Colonic mucosa (tissue), 4 donors: ENCODE measurements around the gene PARK7. TPM values are rescaled to one million over a fixed set of nuclear protein-coding genes. Genes with fewer than 3 reads are reported as not detected.

Experiments used
- DNase-seq: peaks from one replicate; pipeline ENCODE4 v3.0.0-alpha.2; 2020
- H3K27ac ChIP-seq: fragments of 200-600 bp; one replicate; pipeline ENCODE4 v1.8.0; 2021
- H3K27me3 ChIP-seq: fragments of 200-600 bp; one replicate; pipeline ENCODE4 v1.8.0; 2021
- H3K36me3 ChIP-seq: fragments of 200-600 bp; one replicate; pipeline ENCODE4 v1.8.0; 2021
- H3K4me1 ChIP-seq: fragments of 200-600 bp; one replicate; pipeline ENCODE4 v1.8.0; 2021; ENCODE audit warnings: mild to moderate bottlenecking
- H3K4me3 ChIP-seq: fragments of 200-600 bp; one replicate; pipeline ENCODE4 v1.8.0; 2021
- H3K9ac ChIP-seq, 2 donors: one replicate each; pipeline ENCODE4 v1.7.0; 2013; ENCODE audit warnings: control low read depth in 2 of 2, low read depth in 2 of 2, low read length in 2 of 2
- H3K9me3 ChIP-seq: fragments of 200-600 bp; one replicate; pipeline ENCODE4 v1.8.0; 2021
- intact Hi-C: fragments of 100-400 bp; cut with DNase I; formaldehyde crosslinking; loops from one replicate; pipeline ENCODE4 v1.14.1; 2022
- total RNA-seq, 2 donors: library from RNA; stranded (reverse); fragmentation: NEBNext Ultra II Directional in 1 of 2; extraction: Animal tissue kit (Norgen Biotek cat#: 25700) in 1 of 2; gene quantifications; one replicate each; pipeline ENCODE4 v1.2.1, GENCODE V29; 2021
- TF ChIP-seq, protein P1 (sequence below): fragments of 200-600 bp; IDR thresholded peaks from one replicate; pipeline ENCODE4 v1.8.0; 2022; ENCODE audit warnings: antibody characterized with exemption, mild to moderate bottlenecking
- donor health status: healthy.
- donor health status: DM: no; HTN: no; CAD: no.
- donor health status: DM: no; HTN: no; CAD: no.

The PARK7 gene
- total RNA-seq, 2 donors from 2014 or later, result 184 to 330 TPM

- Histone ChIP-seq H3K36me3 (no peaks in the 10 kb centered on the region), H3K9ac (no peak overlapping the region), H3K4me3 (no peak overlapping the region), H3K4me1 (no peaks in the 10 kb centered on the region), H3K9me3 (no peaks in the 10 kb centered on the region), H3K27ac (no peak overlapping the region), H3K27me3 (no peaks in the 10 kb centered on the region)
- DNase-seq, result no peak
- intact Hi-C loops, result loop anchor here (5.0 kb wide), 1 partner anchor 303 kb away; no protein-coding TSS in a partner anchor
- TF ChIP-seq, protein P1, sequence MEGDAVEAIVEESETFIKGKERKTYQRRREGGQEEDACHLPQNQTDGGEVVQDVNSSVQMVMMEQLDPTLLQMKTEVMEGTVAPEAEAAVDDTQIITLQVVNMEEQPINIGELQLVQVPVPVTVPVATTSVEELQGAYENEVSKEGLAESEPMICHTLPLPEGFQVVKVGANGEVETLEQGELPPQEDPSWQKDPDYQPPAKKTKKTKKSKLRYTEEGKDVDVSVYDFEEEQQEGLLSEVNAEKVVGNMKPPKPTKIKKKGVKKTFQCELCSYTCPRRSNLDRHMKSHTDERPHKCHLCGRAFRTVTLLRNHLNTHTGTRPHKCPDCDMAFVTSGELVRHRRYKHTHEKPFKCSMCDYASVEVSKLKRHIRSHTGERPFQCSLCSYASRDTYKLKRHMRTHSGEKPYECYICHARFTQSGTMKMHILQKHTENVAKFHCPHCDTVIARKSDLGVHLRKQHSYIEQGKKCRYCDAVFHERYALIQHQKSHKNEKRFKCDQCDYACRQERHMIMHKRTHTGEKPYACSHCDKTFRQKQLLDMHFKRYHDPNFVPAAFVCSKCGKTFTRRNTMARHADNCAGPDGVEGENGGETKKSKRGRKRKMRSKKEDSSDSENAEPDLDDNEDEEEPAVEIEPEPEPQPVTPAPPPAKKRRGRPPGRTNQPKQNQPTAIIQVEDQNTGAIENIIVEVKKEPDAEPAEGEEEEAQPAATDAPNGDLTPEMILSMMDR, result no peak
Measured at GRCh38 chr1:8009043-8010002, 47.8 kb downstream of the PARK7 start.

- Histone ChIP-seq H3K4me1 (peaks cover under 1% of the 10 kb centered on the region), H3K4me3 (no peak overlapping the region), H3K27ac (no peak overlapping the region), H3K9me3 (no peaks in the 10 kb centered on the region), H3K36me3 (no peaks in the 10 kb centered on the region), H3K9ac (no peak overlapping the region), H3K27me3 (no peaks in the 10 kb centered on the region)
- no peak for DNase-seq
- TF ChIP-seq, protein P1, result no peak
- intact Hi-C loops, result loop anchor here (5.0 kb wide), 1 partner anchor 302 kb away; no protein-coding TSS in a partner anchor
Measured at GRCh38 chr1:8010080-8010664, 48.7 kb downstream of the PARK7 start.

- TF ChIP-seq, protein P1, result no peak
- Histone ChIP-seq H3K27me3 (no peaks in the 10 kb centered on the region), H3K27ac (no peak overlapping the region), H3K4me1 (peaks cover 9% of the 10 kb centered on the region), H3K36me3 (no peaks in the 10 kb centered on the region), H3K4me3 (no peak overlapping the region), H3K9ac (no peak overlapping the region), H3K9me3 (no peaks in the 10 kb centered on the region)
- intact Hi-C loops, result loop anchor here (5.0 kb wide), 1 partner anchor 301 kb away; no protein-coding TSS in a partner anchor
- no peak for DNase-seq
Measured at GRCh38 chr1:8011016-8011415, 49.5 kb downstream of the PARK7 start.

DNA sequence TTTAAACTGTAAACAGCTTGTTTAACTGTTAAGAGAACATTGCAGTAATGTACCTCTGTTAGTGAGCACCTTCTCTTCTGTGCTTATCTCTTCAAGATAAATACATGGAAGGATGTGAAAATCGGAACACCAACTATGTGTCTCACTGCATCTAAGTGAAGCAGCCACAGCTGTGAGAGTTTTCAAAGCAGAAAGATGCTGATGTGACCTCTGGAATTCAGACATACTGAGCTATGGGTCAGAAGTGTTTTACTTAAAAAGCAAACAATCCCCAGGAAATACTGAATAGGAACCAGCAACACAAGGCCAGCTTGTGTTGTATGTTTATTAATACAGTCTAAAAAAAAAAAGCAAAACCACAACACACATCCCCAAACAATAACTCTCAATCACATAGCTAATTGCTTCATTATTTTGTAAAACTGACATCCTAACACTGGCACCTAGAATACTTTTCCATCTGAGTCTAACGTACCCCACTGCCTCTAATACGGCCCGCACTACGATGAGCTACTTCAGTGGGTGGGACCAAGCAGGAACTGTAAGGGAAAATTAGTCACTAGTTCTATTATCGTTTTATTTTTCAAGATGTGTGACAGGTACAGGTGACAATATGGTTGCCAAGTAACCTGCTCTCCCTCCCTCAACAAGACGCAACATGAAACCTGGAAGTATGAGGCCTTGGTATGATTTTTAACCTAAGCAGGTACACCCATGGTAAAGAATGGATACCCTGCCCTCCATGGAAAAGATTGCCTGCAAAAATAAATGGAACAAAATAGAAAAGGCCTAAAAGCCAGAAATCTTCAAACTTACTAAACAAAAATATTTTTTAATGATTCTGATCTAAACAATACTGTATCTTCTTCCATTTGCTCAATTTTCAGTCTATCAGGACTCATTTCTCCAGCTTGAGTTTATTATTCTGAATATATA is 50.7 kb downstream of the PARK7 start:
- Histone ChIP-seq H3K27me3 (no peaks in the 10 kb centered on the region), H3K36me3 (no peaks in the 10 kb centered on the region), H3K27ac (no peak overlapping the region), H3K4me3 (no peak overlapping the region), H3K4me1 (peaks cover 9% of the 10 kb centered on the region), H3K9me3 (no peaks in the 10 kb centered on the region), H3K9ac (no peak overlapping the region)
- intact Hi-C loops, result loop anchor here (5.0 kb wide), 1 partner anchor 300 kb away; no protein-coding TSS in a partner anchor
- TF ChIP-seq, protein P1, result no peak
- no peak for DNase-seq

- H3K27me3 ChIP-seq, result no peaks in the 10 kb centered on the region
- peaks cover 9% of the 10 kb centered on the region for H3K4me1 ChIP-seq
- no peaks in the 10 kb centered on the region for H3K9me3 ChIP-seq
- TF ChIP-seq, protein P1, result no peak
- no peaks in the 10 kb centered on the region for H3K36me3 ChIP-seq
- no peak overlapping the region for H3K27ac ChIP-seq
- DNase-seq, result no peak
- no peak overlapping the region for H3K9ac ChIP-seq
- no peak overlapping the region for H3K4me3 ChIP-seq
- intact Hi-C loops, result loop anchor here (5.0 kb wide), 1 partner anchor 299 kb away; no protein-coding TSS in a partner anchor
Measured at GRCh38 chr1:8012955-8013354, 51.4 kb downstream of the PARK7 start.
